CD8-positive, alpha-beta memory T cell (primary cell): Measurements from ENCODE around the gene EPB41L4A. TPM values are rescaled to one million over a fixed set of nuclear protein-coding genes. Genes with fewer than 3 reads are reported as not detected.

Experiments used
- CTCF ChIA-PET: fragments of 350-600 bp; sonication (Branson Sonifier 250); formaldehyde crosslinking; loops from one replicate; lab custom pipeline; 2021; ENCODE audit warnings: antibody characterized with exemption; lab: Charles Lee
- POLR2A ChIA-PET: fragments of 350-600 bp; sonication (Branson Sonifier 250); formaldehyde crosslinking; loops from one replicate; lab custom pipeline; 2021; ENCODE audit warnings: antibody characterized with exemption; lab: Charles Lee
- DNase-seq, 5 donors: peaks; one replicate each; pipeline versions ENCODE4 v3.0.0 to v3.0.0-alpha.2; 2020 to 2022; ENCODE audit warnings: mixed read lengths in 1 of 5
- H3K27ac ChIP-seq: one replicate; pipeline ENCODE4 v1.7.0; 2013; ENCODE audit warnings: low read depth, mild to moderate bottlenecking, low read length, moderate library complexity
- H3K27me3 ChIP-seq: 2 replicates; pipeline ENCODE4 v1.7.0; 2013; ENCODE audit warnings: low read length, mild to moderate bottlenecking; ENCODE audit not compliant: insufficient read depth, poor library complexity, severe bottlenecking
- H3K36me3 ChIP-seq: 2 replicates; pipeline ENCODE4 v1.7.0; 2013; ENCODE audit warnings: mild to moderate bottlenecking, low read length, moderate library complexity; ENCODE audit not compliant: insufficient read depth
- H3K4me1 ChIP-seq: 2 replicates; pipeline ENCODE4 v1.7.0; 2013; ENCODE audit warnings: mild to moderate bottlenecking, low read length, moderate library complexity; ENCODE audit not compliant: insufficient read depth
- H3K4me3 ChIP-seq: 2 replicates; pipeline ENCODE4 v1.7.0; 2013; ENCODE audit warnings: mild to moderate bottlenecking, low read length
- H3K9me3 ChIP-seq: 2 replicates; pipeline ENCODE4 v1.7.0; 2013; ENCODE audit warnings: mild to moderate bottlenecking, low read length
- H3K27ac Mint-ChIP-seq, 8 donors: one replicate each; pipeline ENCODE4 v1.8.0; 2020 to 2021; ENCODE audit warnings: mixed read lengths in 8 of 8, mild to moderate bottlenecking in 6 of 8, inconsistent platforms in 3 of 8, moderate library complexity in 3 of 8
- H3K27me3 Mint-ChIP-seq, 2 donors: one replicate each; pipeline ENCODE4 v1.8.0; 2020 to 2021; ENCODE audit warnings: mixed read lengths in 2 of 2, mild to moderate bottlenecking in 1 of 2, moderate library complexity in 1 of 2
- H3K36me3 Mint-ChIP-seq, 3 donors: one replicate each; pipeline ENCODE4 v1.8.0; 2020 to 2021; ENCODE audit warnings: mixed read lengths in 3 of 3, inconsistent platforms in 1 of 3, mild to moderate bottlenecking in 1 of 3
- H3K4me1 Mint-ChIP-seq, 3 donors: one replicate each; pipeline ENCODE4 v1.8.0; 2020 to 2021; ENCODE audit warnings: mixed read lengths in 3 of 3, inconsistent platforms in 1 of 3, mild to moderate bottlenecking in 1 of 3
- H3K4me3 Mint-ChIP-seq, 7 donors: one replicate each; pipeline ENCODE4 v1.8.0; 2020 to 2021; ENCODE audit warnings: mixed read lengths in 7 of 7, mild to moderate bottlenecking in 6 of 7, moderate library complexity in 4 of 7, inconsistent platforms in 2 of 7
- H3K9me3 Mint-ChIP-seq, 5 donors: one replicate each; pipeline ENCODE4 v1.8.0; 2020 to 2022; ENCODE audit warnings: mixed read lengths in 5 of 5, mild to moderate bottlenecking in 3 of 5, moderate library complexity in 2 of 5, inconsistent platforms in 1 of 5
- polyA plus RNA-seq: library from polyadenylated mRNA; unstranded; fragments of 300-500 nt; fragmentation: Illumina TruSeq; gene quantifications from one replicate; pipeline ENCODE4 v1.2.3, GENCODE V29; 2021
- total RNA-seq, 2 experiments: library from RNA; stranded (reverse); gene quantifications; one replicate each; pipeline ENCODE4 v1.2.3, GENCODE V29; 2021

Gene EPB41L4A
- total and polyA plus RNA-seq, 3 experiments from 2014 or later: 0.04 to 0.45 (median 0.31) TPM

GRCh38 chr5:112203229-112203628 lies 215.8 kb downstream of the EPB41L4A start:
- CTCF ChIA-PET: no interaction called here
- Histone ChIP-seq H3K36me3 (no peaks in the 10 kb centered on the region), H3K4me1 (no peaks in the 10 kb centered on the region), H3K27ac (no peak overlapping the region), H3K9me3 (no peaks in the 10 kb centered on the region), H3K27me3 (no peaks in the 10 kb centered on the region), H3K4me3 (no peak overlapping the region)
- H3K27me3 Mint-ChIP-seq: peaks cover 19 to 67% of the 10 kb centered on the region in 2 donors
- H3K9me3 Mint-ChIP-seq: no peaks in the 10 kb centered on the region
- H3K27ac Mint-ChIP-seq: no peak overlapping the region
- H3K4me1 Mint-ChIP-seq: no peaks in the 10 kb centered on the region
- POLR2A ChIA-PET: no interaction called here
- H3K4me3 Mint-ChIP-seq: no peak overlapping the region
- DNase-seq: no peak
- peaks cover 0 to 2% (median under 1%) of the 10 kb centered on the region in 3 donors for H3K36me3 Mint-ChIP-seq

- Histone ChIP-seq H3K27me3 (no peaks in the 10 kb centered on the region), H3K36me3 (no peaks in the 10 kb centered on the region), H3K9me3 (no peaks in the 10 kb centered on the region), H3K4me1 (no peaks in the 10 kb centered on the region), H3K4me3 (no peak overlapping the region), H3K27ac (no peak overlapping the region)
- Mint-ChIP-seq H3K27ac (no peak overlapping the region), H3K4me3 (no peak overlapping the region), H3K4me1 (no peaks in the 10 kb centered on the region), H3K27me3 (peaks cover 19 to 67% of the 10 kb centered on the region in 2 donors), H3K9me3 (no peaks in the 10 kb centered on the region), H3K36me3 (peaks cover 0 to 2% (median 0%) of the 10 kb centered on the region in 3 donors)
- ChIA-PET POLR2A (no interaction called here), CTCF (no interaction called here)
- no peak for DNase-seq
These were observed 216.4 kb downstream of the EPB41L4A start for GRCh38 chr5:112202694-112203093.

GRCh38 chr5:112201141-112201540 lies 217.9 kb downstream of the EPB41L4A start:
- no peak for DNase-seq
- Histone ChIP-seq H3K9me3 (no peaks in the 10 kb centered on the region), H3K27me3 (no peaks in the 10 kb centered on the region), H3K36me3 (no peaks in the 10 kb centered on the region), H3K27ac (no peak overlapping the region), H3K4me3 (no peak overlapping the region), H3K4me1 (no peaks in the 10 kb centered on the region)
- no peak overlapping the region for H3K27ac Mint-ChIP-seq
- H3K9me3 Mint-ChIP-seq: no peaks in the 10 kb centered on the region
- no peaks in the 10 kb centered on the region for H3K4me1 Mint-ChIP-seq
- CTCF ChIA-PET: no interaction called here
- H3K27me3 Mint-ChIP-seq: peaks cover 19 to 52% of the 10 kb centered on the region in 2 donors
- POLR2A ChIA-PET: no interaction called here
- H3K4me3 Mint-ChIP-seq: no peak overlapping the region
- H3K36me3 Mint-ChIP-seq: peaks cover 0 to 2% (median 0%) of the 10 kb centered on the region in 3 donors

- Mint-ChIP-seq H3K4me1 (no peaks in the 10 kb centered on the region), H3K36me3 (peaks cover 0 to 2% (median 0%) of the 10 kb centered on the region in 3 donors), H3K4me3 (no peak overlapping the region), H3K9me3 (no peaks in the 10 kb centered on the region), H3K27ac (no peak overlapping the region), H3K27me3 (peaks cover 17 to 43% of the 10 kb centered on the region in 2 donors)
- Histone ChIP-seq H3K4me3 (no peak overlapping the region), H3K36me3 (no peaks in the 10 kb centered on the region), H3K27me3 (no peaks in the 10 kb centered on the region), H3K9me3 (no peaks in the 10 kb centered on the region), H3K27ac (no peak overlapping the region), H3K4me1 (no peaks in the 10 kb centered on the region)
- ChIA-PET POLR2A (no interaction called here), CTCF (no interaction called here)
- DNase-seq: no peak
These were observed 218.9 kb downstream of the EPB41L4A start for GRCh38 chr5:112200131-112200530.

- no peak overlapping the region for H3K27ac ChIP-seq
- H3K27ac Mint-ChIP-seq: no peak overlapping the region
- no peaks in the 10 kb centered on the region for H3K36me3 Mint-ChIP-seq
- H3K36me3 ChIP-seq: no peaks in the 10 kb centered on the region
- no peak overlapping the region for H3K4me3 ChIP-seq
- no peaks in the 10 kb centered on the region for H3K9me3 Mint-ChIP-seq
- no peaks in the 10 kb centered on the region for H3K9me3 ChIP-seq
- H3K27me3 Mint-ChIP-seq: peaks cover 7 to 25% of the 10 kb centered on the region in 2 donors
- no peaks in the 10 kb centered on the region for H3K27me3 ChIP-seq
- ChIA-PET CTCF (no interaction called here), POLR2A (no interaction called here)
- H3K4me1 ChIP-seq: no peaks in the 10 kb centered on the region
- H3K4me1 Mint-ChIP-seq: no peaks in the 10 kb centered on the region
- H3K4me3 Mint-ChIP-seq: no peak overlapping the region
- no peak for DNase-seq
These were observed 222.5 kb downstream of the EPB41L4A start for GRCh38 chr5:112196584-112196983.

- no peak overlapping the region for H3K27ac ChIP-seq
- H3K36me3 ChIP-seq: no peaks in the 10 kb centered on the region
- H3K27me3 ChIP-seq: no peaks in the 10 kb centered on the region
- CTCF ChIA-PET: no interaction called here
- H3K4me1 Mint-ChIP-seq: no peaks in the 10 kb centered on the region
- H3K9me3 Mint-ChIP-seq: no peaks in the 10 kb centered on the region
- no peaks in the 10 kb centered on the region for H3K4me1 ChIP-seq
- POLR2A ChIA-PET: no interaction called here
- H3K4me3 ChIP-seq: no peak overlapping the region
- H3K4me3 Mint-ChIP-seq: no peak overlapping the region
- H3K27me3 Mint-ChIP-seq: peaks cover 7 to 21% of the 10 kb centered on the region in 2 donors
- no peaks in the 10 kb centered on the region for H3K9me3 ChIP-seq
- no peak overlapping the region for H3K27ac Mint-ChIP-seq
- DNase-seq: no peak
- H3K36me3 Mint-ChIP-seq: no peaks in the 10 kb centered on the region
These were observed 223.2 kb downstream of the EPB41L4A start for GRCh38 chr5:112195924-112196323.

- H3K27ac ChIP-seq: no peak overlapping the region
- Mint-ChIP-seq H3K27ac (no peak overlapping the region), H3K27me3 (peaks cover 7 to 35% of the 10 kb centered on the region in 2 donors), H3K9me3 (no peaks in the 10 kb centered on the region), H3K4me1 (no peaks in the 10 kb centered on the region), H3K36me3 (no peaks in the 10 kb centered on the region), H3K4me3 (no peak overlapping the region)
- CTCF ChIA-PET: no interaction called here
- no peaks in the 10 kb centered on the region for H3K4me1 ChIP-seq
- no peaks in the 10 kb centered on the region for H3K27me3 ChIP-seq
- H3K4me3 ChIP-seq: no peak overlapping the region
- DNase-seq: no peak
- no peaks in the 10 kb centered on the region for H3K9me3 ChIP-seq
- POLR2A ChIA-PET: no interaction called here
- H3K36me3 ChIP-seq: no peaks in the 10 kb centered on the region
These were observed 226.2 kb downstream of the EPB41L4A start for GRCh38 chr5:112192866-112193265.

GRCh38 chr5:112192072-112192471 lies 227.0 kb downstream of the EPB41L4A start:
- Mint-ChIP-seq H3K27ac (no peak overlapping the region), H3K4me3 (no peak overlapping the region), H3K36me3 (no peaks in the 10 kb centered on the region), H3K9me3 (no peaks in the 10 kb centered on the region), H3K4me1 (no peaks in the 10 kb centered on the region), H3K27me3 (peaks cover 7 to 41% of the 10 kb centered on the region in 2 donors)
- Histone ChIP-seq H3K4me1 (no peaks in the 10 kb centered on the region), H3K36me3 (no peaks in the 10 kb centered on the region), H3K27me3 (no peaks in the 10 kb centered on the region), H3K4me3 (no peak overlapping the region), H3K9me3 (no peaks in the 10 kb centered on the region), H3K27ac (no peak overlapping the region)
- DNase-seq: no peak
- POLR2A ChIA-PET: no interaction called here
- CTCF ChIA-PET: no interaction called here

GRCh38 chr5:112189391-112189790 lies 229.7 kb downstream of the EPB41L4A start:
- Mint-ChIP-seq H3K9me3 (no peaks in the 10 kb centered on the region), H3K36me3 (no peaks in the 10 kb centered on the region)
- POLR2A ChIA-PET: no interaction called here

More at GRCh38 chr5:112189391-112189790, 229.7 kb downstream of the EPB41L4A start:
- CTCF ChIA-PET: no interaction called here
- no peaks in the 10 kb centered on the region for H3K9me3 ChIP-seq
- H3K36me3 ChIP-seq: no peaks in the 10 kb centered on the region
- no peak overlapping the region for H3K4me3 ChIP-seq
- Mint-ChIP-seq H3K27ac (no peak overlapping the region), H3K27me3 (peaks cover 7 to 46% of the 10 kb centered on the region in 2 donors), H3K4me1 (no peaks in the 10 kb centered on the region), H3K4me3 (no peak overlapping the region)
- no peaks in the 10 kb centered on the region for H3K27me3 ChIP-seq
- no peak overlapping the region for H3K27ac ChIP-seq
- no peak for DNase-seq
- no peaks in the 10 kb centered on the region for H3K4me1 ChIP-seq
